WTC11 (cell line): ENCODE results near the gene KAZN. TPM values are rescaled to one million over a fixed set of nuclear protein-coding genes. Genes with fewer than 3 reads are reported as not detected.

Experiments
- ATAC-seq: fragments of 200-7000 bp; cut with Tn5 transposase; 2 replicates; pipeline ENCODE4 v1.10.0; 2021; ENCODE audit warnings: mild to moderate bottlenecking, moderate library complexity
- CTCF ChIA-PET: fragments of 300-600 bp; sonication (Branson Sonifier 250); formaldehyde crosslinking; loops from one replicate; lab custom pipeline; 2021; ENCODE audit warnings: antibody characterized with exemption; lab: Charles Lee
- POLR2A ChIA-PET: fragments of 350-600 bp; sonication (Branson Sonifier 250); formaldehyde crosslinking; loops from one replicate; lab custom pipeline; 2021; ENCODE audit warnings: antibody characterized with exemption; lab: Charles Lee
- DNase-seq: peaks from one replicate; pipeline ENCODE4 v3.0.0; 2021; ENCODE audit warnings: low spot score
- H3K27ac Mint-ChIP-seq: 2 replicates; pipeline ENCODE4 v1.8.0; 2021; ENCODE audit warnings: mixed read lengths
- H3K27me3 Mint-ChIP-seq: 2 replicates; pipeline ENCODE4 v1.8.0; 2021; ENCODE audit warnings: low read depth, mild to moderate bottlenecking, moderate library complexity, mixed read lengths
- H3K36me3 Mint-ChIP-seq: 2 replicates; pipeline ENCODE4 v1.8.0; 2021; ENCODE audit warnings: mixed read lengths
- H3K4me1 Mint-ChIP-seq: 2 replicates; pipeline ENCODE4 v1.8.0; 2022; ENCODE audit warnings: mixed read lengths
- H3K4me3 Mint-ChIP-seq: 2 replicates; pipeline ENCODE4 v1.8.0; 2021; ENCODE audit warnings: mild to moderate bottlenecking, moderate library complexity, mixed read lengths
- H3K9me3 Mint-ChIP-seq: 2 replicates; pipeline ENCODE4 v1.8.0; 2021; ENCODE audit warnings: mixed read lengths
- AR ChIP-seq: fragments of 250-450 bp; sonication (Bioruptor Pico); IDR thresholded peaks from 2 replicates; pipeline ENCODE4 v1.9.0; 2021; ENCODE audit warnings: mild to moderate bottlenecking
- ARID4B ChIP-seq: sonication (generic); formaldehyde crosslinking; IDR thresholded peaks from 2 replicates; pipeline ENCODE4 v1.8.0; 2023; ENCODE audit warnings: missing genetic modification reagents, mild to moderate bottlenecking, borderline replicate concordance
- CDX4 ChIP-seq: fragments of 250-450 bp; sonication (Bioruptor Pico); IDR thresholded peaks from 2 replicates; pipeline ENCODE4 v1.9.0; 2021; ENCODE audit warnings: moderate library complexity, mild to moderate bottlenecking, inconsistent platforms, borderline replicate concordance
- E2F5 ChIP-seq: sonication (generic); formaldehyde crosslinking; IDR thresholded peaks from 2 replicates; pipeline ENCODE4 v1.8.1; 2022; ENCODE audit warnings: mild to moderate bottlenecking, moderate library complexity, missing genetic modification reagents
- ELF4 ChIP-seq: sonication (generic); formaldehyde crosslinking; IDR thresholded peaks from 2 replicates; pipeline ENCODE4 v1.8.1; 2022; ENCODE audit warnings: low read depth, mild to moderate bottlenecking, moderate library complexity, missing genetic modification reagents
- EMX1 ChIP-seq: fragments of 250-450 bp; sonication (Bioruptor Pico); IDR thresholded peaks from 2 replicates; pipeline ENCODE4 v1.8.0; 2021; ENCODE audit warnings: mild to moderate bottlenecking
- ESRRA ChIP-seq: sonication (generic); formaldehyde crosslinking; IDR thresholded peaks from 2 replicates; pipeline ENCODE4 v1.8.1; 2022; ENCODE audit warnings: mild to moderate bottlenecking, missing genetic modification reagents, borderline replicate concordance
- ETV6 ChIP-seq: sonication (generic); formaldehyde crosslinking; IDR thresholded peaks from 2 replicates; pipeline ENCODE4 v1.8.1; 2022; ENCODE audit warnings: mild to moderate bottlenecking, missing genetic modification reagents
- JAZF1 ChIP-seq: fragments of 250-450 bp; sonication (Bioruptor Pico); IDR thresholded peaks from 2 replicates; pipeline ENCODE4 v1.9.0; 2021; ENCODE audit warnings: moderate library complexity, mild to moderate bottlenecking, inconsistent platforms
- NFYB ChIP-seq: sonication (generic); formaldehyde crosslinking; conservative IDR thresholded peaks from 2 replicates; pipeline ENCODE4 v1.8.0; 2022; ENCODE audit warnings: low read depth, missing genetic modification reagents
- PRDM15 ChIP-seq: sonication (generic); formaldehyde crosslinking; IDR thresholded peaks from 2 replicates; pipeline ENCODE4 v1.8.0; 2022; ENCODE audit warnings: missing genetic modification reagents
- TCF7 ChIP-seq: sonication (generic); formaldehyde crosslinking; IDR thresholded peaks from 2 replicates; pipeline ENCODE4 v1.8.0; 2022; ENCODE audit warnings: mild to moderate bottlenecking, low read depth, missing genetic modification reagents, moderate library complexity
- ZNF232 ChIP-seq: sonication (generic); formaldehyde crosslinking; IDR thresholded peaks from 2 replicates; pipeline ENCODE4 v1.8.0; 2022; ENCODE audit warnings: mild to moderate bottlenecking, missing genetic modification reagents
- ZNF423 ChIP-seq: fragments of 250-450 bp; sonication (Bioruptor Pico); IDR thresholded peaks from 2 replicates; pipeline ENCODE4 v2.1.2; 2022; ENCODE audit warnings: mild to moderate bottlenecking, moderate library complexity
- ZNF512 ChIP-seq: sonication (generic); formaldehyde crosslinking; IDR thresholded peaks from 2 replicates; pipeline ENCODE4 v1.8.1; 2022; ENCODE audit warnings: missing genetic modification reagents, borderline replicate concordance
- ZNF671 ChIP-seq: fragments of 250-450 bp; sonication (Bioruptor Pico); IDR thresholded peaks from 2 replicates; pipeline ENCODE4 v1.8.0; 2021; ENCODE audit warnings: mild to moderate bottlenecking
- ZSCAN18 ChIP-seq: fragments of 250-450 bp; sonication (Bioruptor Pico); IDR thresholded peaks from 2 replicates; pipeline ENCODE4 v2.1.2; 2022; ENCODE audit warnings: mild to moderate bottlenecking, moderate library complexity
- total RNA-seq: library from RNA; stranded (reverse); gene quantifications from 3 replicates; pipeline ENCODE4 v1.2.3, GENCODE V29; 2021

Gene KAZN
- total RNA-seq, 1 experiment from 2014 or later, result 19.9 TPM

GRCh38 chr1:14602136-14602535 lies 3.7 kb downstream of the KAZN start (continued):
- TF ChIP-seq ZNF512, result no peak
- no peak for TF ChIP-seq CDX4 (CRISPR knock-in tag)

- TF ChIP-seq ZNF232 (CRISPR knock-in tag) (no peak), TCF7 (CRISPR knock-in tag) (no peak), JAZF1 (CRISPR knock-in tag) (no peak)
- DNase-seq (no peak), ATAC-seq (no peak)
- Mint-ChIP-seq H3K27me3 (peaks cover 23% of the 10 kb centered on the region), H3K4me1 (peaks cover 52% of the 10 kb centered on the region), H3K9me3 (no peaks in the 10 kb centered on the region), H3K4me3 (no peak overlapping the region), H3K36me3 (no peaks in the 10 kb centered on the region), H3K27ac (no peak overlapping the region)
- ChIA-PET POLR2A (no interaction called here), CTCF (interaction anchor here (1.2 kb wide), 1 partner anchor 490 kb away, joined by 3 read pairs; no protein-coding TSS in a partner anchor)
Measured at GRCh38 chr1:14603645-14604044, 5.2 kb downstream of the KAZN start.

- peaks cover 20% of the 10 kb centered on the region for H3K27me3 Mint-ChIP-seq
- CTCF ChIA-PET, result interaction anchor here (1.2 kb wide), 1 partner anchor 491 kb away, joined by 3 read pairs; no protein-coding TSS in a partner anchor
- POLR2A ChIA-PET, result no interaction called here
- H3K4me1 Mint-ChIP-seq, result peaks cover 52% of the 10 kb centered on the region
- TF ChIP-seq PRDM15 (CRISPR knock-in tag), result no peak
- no peak for TF ChIP-seq ELF4 (CRISPR knock-in tag)
- no peak for TF ChIP-seq ZNF423 (CRISPR knock-in tag)
- no peak for TF ChIP-seq EMX1 (CRISPR knock-in tag)
- TF ChIP-seq ESRRA (CRISPR knock-in tag), result no peak
- no peak for TF ChIP-seq ZNF671 (CRISPR knock-in tag)
- TF ChIP-seq E2F5 (CRISPR knock-in tag), result no peak
- TF ChIP-seq AR (CRISPR knock-in tag), result no peak
- TF ChIP-seq ETV6, result no peak
- TF ChIP-seq NFYB (CRISPR knock-in tag), result no peak
- TF ChIP-seq ZSCAN18, result no peak
- no peak for TF ChIP-seq ARID4B (CRISPR knock-in tag)
- no peaks in the 10 kb centered on the region for H3K36me3 Mint-ChIP-seq
- no peak overlapping the region for H3K27ac Mint-ChIP-seq
- H3K4me3 Mint-ChIP-seq, result no peak overlapping the region
- no peak for DNase-seq
- H3K9me3 Mint-ChIP-seq, result no peaks in the 10 kb centered on the region
- no peak for ATAC-seq
Measured at GRCh38 chr1:14604414-14604813, 5.9 kb downstream of the KAZN start.
